OCI-M2 (cell line): ENCODE results near the gene GRIN1.
A peak's percentile ranks its signal among the peaks of the same experiment; 100 is the strongest.

Source experiments
- DNase-seq: peaks from one replicate; lab custom pipeline; 2025; ENCODE audit not compliant: unreplicated experiment; lab: John Stamatoyannopoulos, UW

GRIN1 gene

DNA sequence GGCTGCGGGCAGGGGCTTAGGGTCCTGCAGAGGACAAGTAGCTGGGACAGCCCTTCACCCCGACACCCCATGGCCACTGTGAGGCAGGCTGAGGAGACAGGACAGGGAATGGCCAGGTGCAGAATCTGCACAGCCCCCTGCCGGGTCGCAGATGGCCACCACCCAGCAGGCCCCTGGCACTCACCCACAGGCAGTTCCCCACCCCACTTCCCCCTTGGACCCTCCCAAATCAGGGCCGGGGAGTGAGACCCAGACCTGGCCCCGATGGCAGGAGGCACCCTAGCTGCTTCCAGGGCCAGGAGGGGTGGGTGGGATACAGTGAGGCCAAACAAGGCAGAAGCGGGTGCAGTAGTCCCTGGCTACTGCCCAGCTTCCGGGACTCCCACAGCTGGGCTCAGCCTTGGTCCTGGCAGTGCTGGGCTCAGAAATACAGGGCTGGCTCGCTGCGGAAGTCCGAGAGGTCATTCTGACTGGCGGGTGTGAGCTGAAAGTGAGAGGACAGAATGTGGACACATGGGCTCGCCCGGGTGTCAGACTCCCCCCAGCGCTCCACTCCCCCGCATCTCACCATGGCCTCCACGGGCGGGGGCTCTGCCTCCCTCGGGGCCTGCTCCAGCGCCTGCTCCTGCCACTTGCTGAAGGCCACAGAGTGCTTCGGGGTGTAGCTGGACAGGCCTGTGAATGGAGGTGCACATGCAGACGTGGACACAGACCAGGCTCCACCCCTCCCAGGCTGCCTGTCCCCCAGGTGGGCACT lies 52.9 kb downstream of the GRIN1 start:
- DNase-seq, result no peak

DNA sequence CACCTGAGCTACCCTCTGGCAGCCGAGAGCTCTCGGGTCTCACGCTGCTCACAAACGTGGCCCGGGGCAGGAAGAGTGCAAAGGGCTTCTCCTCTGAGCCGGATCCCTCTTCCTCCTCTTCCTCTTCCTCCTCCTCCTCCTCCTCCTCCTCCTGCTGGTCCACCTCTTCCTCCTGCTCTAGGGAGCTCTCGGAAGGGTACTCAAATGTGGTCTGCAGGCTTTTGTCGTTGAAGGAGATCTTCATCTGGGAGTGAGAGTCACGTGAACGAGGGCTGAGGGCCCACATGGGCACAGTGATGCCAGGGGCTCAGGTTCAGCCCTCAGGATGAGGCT lies 53.5 kb downstream of the GRIN1 start:
- no peak for DNase-seq

DNA sequence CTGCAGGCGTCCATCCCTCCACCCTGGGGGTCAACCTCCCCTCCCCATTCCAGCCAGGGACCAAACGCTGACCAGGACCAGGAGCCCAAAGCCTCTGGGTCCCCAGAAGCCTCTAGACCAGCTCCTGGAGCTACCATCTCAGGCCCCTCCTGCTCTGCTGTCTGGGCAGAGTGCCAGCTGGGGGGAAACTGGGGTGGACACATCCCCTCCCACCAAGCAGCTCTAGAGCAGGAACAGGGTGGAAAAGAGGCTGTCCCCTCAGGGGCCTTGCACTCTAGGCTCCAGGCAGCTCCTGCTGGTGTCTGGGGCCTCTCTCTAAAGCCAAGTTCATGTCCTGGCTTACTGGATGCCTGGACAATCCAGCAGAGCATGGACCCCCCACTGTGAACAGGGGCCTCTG lies 53.9 kb downstream of the GRIN1 start:
- DNase-seq, result no peak

DNA sequence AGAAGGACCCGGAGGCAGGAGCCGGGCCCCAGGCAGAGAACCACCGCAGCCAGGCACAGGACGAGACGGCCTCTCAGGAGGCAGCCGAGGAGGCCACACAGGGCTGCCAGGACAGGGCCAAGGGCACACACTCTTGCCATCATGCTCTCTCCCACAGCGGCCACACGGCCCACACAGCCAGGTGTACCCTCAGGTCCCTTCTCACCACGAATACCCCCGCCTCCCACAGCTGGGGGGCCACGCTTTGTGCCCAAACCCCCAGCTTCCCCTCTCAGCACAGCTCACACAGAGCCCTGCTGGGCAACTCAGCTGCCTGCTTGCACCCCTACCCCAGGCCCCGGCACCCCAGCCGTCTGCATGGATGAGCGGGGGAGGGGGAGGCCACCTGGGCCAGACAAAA lies 54.8 kb downstream of the GRIN1 start:
- no peak for DNase-seq

DNA sequence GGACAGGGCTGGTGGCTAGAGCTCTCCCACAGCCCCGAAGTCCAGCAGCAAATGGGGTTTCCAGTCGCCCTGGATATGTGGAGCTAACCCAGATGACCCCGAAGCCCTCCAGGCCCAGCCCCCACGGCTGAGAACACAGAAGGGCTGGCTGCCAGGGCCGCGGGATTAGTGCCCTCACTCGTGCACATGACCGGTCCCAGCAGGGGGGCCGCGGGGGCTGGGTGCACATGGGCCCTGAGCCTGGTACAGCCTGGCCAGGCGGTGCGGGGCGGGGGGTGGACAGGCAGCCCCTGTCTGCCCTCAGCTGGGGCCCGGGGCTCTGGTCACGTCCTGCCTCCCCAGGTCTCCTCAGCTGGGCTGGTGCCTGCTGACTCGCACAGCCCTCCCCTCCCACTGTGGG lies 55.4 kb downstream of the GRIN1 start:
- no peak for DNase-seq

DNA sequence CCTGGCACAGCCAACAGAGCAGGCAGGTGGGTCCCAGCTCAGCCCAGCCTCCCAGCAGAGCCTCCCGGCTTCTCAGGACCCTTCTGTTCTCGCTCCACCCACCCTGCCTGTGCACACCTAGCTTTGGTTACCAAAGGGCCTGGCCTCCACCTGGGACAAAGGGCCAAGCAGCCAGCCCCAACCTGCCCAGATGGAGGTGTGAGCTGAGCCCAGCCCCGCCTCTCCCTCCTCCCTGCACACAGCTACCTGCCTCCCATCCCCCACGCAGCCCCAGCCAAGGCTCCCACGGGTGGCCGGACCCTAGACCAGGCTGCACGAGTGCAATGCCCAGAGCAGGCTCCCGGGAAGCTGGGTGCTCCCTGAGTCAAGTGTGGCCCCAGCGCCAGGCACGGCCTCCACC lies 56.0 kb downstream of the GRIN1 start:
- DNase-seq, result no peak

DNA sequence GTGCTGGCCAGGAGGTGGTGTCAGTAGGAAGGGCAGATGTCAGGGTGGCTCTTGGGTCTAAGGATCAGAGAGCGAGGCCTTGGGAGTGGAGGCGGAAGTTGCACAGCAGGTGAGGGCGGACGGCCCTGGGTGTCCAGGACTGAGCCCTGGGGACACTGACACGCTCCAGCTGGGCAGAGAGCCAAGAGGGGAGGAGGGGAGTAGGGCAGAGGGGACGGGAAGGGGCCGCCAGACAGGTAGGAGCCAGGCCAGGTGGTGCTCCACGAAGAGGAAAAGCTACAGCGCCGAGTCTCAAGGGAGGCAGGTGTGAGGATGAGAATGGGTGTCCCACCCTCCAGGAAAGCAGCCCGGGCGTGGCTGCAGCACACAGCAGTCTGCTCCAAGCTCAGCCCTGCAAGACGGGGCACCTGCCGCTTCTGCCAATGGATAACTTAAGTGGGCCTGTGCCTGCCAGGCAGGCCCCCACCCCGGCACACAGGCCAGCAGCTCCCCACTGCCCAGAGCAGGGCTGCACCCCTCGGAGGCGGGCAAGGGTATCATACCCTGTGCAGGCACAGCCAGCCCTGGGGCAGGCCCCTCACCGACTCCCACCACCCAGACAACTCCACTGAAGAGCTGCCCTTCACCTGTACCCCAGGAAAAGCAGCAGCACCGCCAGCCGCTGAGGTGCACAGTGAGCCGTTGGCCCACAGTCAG lies 56.7 kb downstream of the GRIN1 start:
- no peak for DNase-seq

DNA sequence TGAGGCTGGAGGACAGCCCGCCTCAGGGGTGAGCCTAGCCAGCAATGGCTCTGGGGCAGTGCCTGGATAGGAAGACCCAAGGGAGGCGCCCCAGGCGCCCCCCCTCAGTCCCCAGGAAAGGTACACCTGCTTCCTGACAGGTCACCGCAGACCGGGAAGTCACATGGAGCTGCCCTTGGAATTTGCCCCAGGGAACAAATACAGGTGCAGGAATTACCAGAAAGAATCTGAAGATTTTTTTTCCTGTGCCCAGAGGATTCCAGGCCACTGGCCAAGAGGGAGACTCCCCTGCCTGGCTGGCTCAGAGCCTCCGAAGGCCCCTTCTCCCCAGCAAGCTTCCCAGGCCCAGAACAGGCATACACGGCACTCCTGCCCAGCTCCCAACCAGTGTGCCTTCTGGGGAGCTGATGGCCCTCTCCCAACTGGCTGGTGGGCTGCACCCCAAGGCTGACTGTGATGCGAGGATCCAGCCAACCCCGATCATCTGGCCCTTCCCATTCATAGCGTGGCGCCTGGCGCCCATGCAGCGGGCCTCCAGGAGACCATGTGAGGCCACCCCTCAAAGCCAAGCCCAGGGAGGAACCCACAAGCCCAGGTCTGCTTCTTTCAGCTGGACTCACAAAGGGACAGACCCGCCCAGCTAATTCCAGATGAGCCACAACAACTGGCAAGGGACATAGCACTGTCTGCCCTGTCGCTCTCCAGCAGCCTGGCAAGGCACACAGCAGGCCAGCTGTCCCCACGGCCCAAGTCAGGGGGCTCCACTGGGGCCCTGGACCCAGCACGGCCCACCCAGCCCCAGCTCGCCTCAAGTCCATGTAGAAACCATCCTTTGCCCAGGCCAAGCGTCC lies 59.3 kb downstream of the GRIN1 start:
- DNase-seq, result no peak

DNA sequence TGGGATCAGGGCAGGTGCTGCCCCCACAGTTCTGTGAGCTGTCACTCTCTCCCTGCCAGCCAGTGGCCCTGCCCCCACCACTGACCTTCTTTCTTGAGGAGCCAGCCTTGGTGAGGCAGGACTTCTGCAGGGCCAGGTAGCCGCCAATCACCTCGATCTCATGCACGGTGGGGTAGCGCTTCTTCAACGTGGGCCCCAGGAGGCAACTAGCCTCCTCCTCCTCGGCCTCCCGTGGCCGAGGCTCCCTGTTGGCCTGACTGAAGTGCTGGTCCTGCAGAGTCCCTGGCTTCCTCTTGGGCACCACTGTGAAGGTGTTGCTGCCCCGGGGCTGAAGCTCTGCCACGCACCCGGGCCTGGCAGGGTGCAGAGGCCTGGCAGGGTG lies 59.9 kb downstream of the GRIN1 start:
- DNase-seq, result no peak

DNA sequence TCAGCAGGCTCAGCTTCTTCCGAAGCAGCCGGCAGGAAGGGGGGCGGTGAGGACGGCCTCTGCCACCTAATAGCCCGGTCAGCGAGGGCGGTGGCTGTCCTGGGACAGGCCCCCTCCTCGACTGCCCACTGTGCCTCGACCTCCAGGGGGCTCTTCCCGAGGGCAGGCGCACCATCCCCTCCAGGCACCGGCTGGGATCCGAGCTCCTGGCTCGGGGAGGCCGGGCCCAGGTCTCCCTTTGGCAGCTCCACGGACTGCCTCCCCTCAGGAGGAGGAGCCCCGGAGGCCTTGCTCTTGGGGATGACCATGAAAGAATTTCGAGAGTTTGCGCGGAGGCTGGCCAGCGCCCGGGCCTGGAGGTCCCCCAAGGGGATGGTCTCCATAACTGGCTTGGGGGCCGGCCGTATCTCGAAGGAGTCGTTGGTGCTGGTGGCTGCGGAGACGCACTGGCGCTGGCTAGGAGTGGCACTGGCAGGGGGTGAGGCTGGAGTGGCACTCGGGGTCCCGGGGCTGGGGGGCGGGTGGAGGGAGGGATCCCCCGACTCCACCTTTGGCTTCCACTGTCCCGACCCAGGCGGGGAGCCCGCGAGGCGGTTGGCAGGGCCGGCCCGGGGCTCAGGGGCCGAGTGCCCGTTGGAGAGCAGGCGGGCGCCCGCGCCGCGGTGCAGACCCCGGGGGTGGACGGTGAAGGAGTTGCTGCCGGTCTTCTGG lies 60.6 kb downstream of the GRIN1 start:
- no peak for DNase-seq

DNA sequence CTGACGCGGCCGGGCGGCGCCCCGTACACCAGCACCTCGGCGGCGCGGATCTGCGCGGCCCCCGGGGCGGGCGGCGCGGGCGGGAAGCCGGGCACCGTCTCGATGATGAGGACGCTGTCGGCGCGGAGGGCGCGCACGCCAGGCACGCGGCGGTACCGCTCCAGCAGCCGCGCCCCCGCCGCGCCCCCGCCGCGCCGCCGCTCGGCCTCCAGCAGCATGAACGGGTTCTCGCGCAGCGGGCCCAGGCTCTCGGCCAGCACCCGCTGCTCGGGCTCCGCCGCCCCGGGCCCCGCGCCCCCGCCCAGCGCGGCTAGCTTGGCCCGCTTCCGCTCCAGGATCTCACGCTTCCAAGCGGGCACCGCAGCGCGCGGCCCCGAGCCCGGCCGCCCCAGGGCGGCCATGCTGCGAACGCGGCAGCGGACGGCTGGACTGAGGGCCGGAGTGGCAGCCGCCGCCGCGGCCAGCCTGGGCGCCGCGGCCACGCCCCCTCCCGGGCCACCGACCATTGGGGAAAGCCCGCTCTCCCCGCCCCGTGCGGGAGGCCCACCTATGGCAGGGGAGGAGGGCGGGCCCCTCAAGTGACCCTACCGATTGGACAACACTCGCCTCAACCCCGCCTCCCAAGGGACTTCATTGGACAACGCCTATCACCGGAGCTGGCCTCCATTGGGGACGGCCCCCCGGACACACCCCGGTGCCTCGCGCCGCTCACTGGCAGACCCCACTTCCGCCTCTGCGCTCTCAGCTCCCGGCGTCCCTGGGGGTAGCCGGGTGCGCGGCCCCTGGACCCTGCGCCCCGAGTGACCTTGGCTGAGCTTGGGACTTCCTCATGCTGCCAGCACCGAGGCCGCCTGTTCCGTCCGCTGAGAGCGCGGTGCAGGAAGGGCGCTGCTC lies 61.6 kb downstream of the GRIN1 start, which contains the start of gene TPRN:
Gene TPRN, minus strand, starts transcription at position 431 of the 894 bp plus-strand sequence. Its CDS starts 30 bp downstream, at position 401.
- DNase-seq, result peak; percentile 93

DNA sequence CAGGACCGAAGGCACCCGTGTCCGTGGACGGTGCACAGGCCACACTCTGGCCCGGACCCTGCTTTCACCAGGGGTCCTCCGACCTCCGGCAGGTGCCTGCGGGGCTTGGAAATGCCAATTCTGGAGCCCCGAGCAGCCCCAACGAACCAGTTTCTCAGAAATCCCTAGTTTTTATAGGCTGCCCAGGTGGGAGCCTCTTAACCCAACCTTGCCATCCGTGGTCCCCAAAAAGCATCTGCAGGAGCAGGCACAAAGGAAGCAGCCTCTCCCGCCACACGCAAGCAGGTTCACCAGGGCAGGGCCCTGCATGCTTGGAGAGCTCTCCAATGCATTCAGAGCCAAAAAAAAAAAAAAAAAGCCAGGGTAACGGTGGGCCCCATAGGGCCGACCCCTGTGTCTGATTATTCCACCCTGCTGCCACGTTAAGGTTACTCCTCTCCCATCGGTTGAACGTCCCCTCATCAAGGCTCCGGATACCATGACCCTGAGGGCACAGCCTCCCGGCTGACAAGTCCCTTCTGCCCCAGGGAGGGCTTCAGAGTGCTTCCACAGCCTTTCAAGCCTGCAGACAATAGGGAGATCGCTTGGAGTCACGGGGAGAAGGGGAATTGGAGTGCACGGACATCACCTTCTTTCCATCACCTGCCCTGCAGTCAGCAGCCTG lies 62.4 kb downstream of the GRIN1 start:
- DNase-seq, result no peak

DNA sequence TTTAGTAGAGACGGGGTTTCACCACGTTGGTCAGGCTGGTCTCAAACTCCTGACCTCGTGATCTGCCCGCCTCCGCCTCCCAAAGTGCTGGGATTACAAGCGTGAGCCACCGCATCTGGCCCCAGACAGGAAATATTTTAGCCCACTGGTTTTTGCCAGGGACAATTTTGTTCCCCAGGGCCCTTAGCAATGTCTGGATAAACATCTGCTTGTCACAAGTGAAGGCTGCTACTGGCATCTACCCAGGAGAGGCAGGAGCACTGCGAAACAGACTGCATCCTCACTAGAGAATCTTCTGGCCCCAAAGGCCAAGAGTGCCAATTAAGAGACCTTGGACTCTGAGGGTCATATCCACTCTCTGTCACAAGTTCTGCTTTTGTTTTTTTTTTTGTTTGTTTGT lies 64.0 kb downstream of the GRIN1 start:
- no peak for DNase-seq

DNA sequence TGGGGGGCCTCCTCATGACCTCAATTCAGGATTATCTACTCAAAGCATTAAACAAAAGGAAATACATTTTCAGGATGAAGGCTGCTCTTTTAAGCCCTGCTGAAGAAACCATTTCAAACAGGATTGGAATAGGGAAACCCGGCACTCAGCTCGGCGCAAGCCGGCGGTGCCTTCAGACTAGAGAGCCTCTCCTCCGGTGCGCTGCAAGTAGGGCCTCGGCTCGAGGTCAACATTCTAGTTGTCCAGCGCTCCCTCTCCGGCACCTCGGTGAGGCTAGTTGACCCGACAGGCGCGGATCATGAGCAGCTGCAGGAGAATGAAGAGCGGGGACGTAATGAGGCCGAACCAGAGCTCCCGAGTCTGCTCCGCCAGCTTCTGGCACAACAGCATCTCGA lies 65.8 kb downstream of the GRIN1 start:
- no peak for DNase-seq

DNA sequence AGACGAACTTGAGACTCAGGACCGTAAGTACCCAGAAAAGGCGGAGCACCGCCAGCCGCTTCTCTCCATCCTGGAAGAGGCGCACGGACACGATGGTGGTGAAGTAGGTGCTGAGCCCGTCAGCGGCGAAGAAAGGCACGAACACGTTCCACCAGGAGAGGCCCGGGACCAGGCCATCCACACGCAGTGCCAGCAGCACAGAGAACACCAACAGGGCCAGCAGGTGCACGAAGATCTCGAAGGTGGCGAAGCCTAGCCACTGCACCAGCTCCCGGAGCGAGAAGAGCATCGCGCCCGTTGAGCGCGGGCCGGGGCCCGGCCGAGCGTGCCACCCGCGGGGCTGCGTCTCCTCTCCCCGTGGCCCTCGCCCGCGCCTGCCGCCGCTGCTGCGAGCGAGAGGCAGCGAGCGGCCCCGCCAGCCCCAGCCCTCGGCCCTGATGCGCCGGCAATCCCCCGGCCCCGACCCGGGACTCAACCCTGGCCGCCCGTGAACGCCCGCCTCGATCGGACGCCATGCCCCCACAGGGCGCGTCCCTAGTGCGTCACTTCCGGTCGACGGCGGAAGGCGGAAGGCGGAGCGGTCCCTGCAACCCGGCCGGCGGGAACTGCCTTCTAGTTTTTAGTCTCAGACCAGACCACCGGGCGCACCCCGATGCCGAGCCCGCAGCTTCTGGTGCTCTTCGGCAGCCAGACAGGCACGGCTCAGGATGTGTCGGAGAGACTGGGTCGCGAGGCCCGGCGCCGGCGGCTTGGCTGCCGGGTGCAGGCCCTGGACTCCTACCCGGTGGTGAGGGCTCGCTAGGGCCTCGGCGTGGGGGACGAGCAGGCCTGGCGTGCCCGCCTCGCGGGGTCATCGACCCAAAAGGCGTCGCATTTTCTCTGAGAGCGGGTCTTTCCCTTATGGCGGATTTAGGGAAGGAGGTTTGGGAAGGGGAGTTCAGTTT lies 66.4 kb downstream of the GRIN1 start, which contains the start of the genes NDOR1 and TMEM203:
Gene NDOR1, plus strand, starts transcription at position 575 of the 944 bp plus-strand sequence. Its CDS starts 78 bp downstream, at position 653.
Gene TMEM203, minus strand, starts transcription at position 523 of the 944 bp plus-strand sequence. Its CDS starts 234 bp downstream, at position 289.
- DNase-seq, result no peak

DNA sequence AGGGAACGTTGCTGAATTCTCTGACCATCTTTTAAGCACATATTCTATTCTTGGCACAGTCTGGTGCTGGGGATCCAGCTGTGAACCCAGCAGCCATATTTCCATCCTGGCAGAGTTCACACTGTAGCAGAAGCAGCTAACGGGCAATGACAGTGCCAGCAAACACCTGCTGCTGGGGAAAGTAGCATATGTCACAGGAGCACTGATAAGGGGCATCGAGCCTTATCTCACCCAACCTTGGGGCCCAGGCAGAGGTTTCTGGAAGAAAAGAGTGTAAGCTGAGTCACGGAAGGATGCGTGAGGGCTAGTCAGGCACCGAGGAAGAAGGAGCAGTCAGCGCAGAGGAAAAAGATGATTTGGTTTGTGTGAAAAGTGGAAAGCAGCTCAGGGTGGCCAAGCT lies 67.6 kb downstream of the GRIN1 start:
- DNase-seq, result no peak

DNA sequence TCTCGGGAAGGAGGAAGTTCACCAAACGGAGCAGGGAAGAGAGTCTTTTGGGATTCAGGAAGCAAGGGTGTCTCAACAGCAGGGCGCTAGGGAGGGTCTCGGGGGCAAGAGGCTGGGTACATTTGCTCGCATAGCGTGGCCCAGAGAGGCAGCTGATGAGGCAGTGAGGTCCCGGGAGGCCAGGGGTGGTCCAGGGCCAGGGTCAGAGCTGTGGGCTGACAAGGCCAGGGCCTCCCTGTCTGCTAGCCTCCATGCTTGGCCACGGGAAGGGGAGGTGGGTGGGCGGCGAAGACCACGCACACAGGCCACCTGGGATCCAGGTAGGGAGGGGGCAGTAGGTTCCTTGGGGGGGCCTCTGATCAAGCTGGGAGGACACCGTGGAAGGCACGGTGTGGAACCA lies 72.6 kb downstream of the GRIN1 start:
- DNase-seq, result no peak

DNA sequence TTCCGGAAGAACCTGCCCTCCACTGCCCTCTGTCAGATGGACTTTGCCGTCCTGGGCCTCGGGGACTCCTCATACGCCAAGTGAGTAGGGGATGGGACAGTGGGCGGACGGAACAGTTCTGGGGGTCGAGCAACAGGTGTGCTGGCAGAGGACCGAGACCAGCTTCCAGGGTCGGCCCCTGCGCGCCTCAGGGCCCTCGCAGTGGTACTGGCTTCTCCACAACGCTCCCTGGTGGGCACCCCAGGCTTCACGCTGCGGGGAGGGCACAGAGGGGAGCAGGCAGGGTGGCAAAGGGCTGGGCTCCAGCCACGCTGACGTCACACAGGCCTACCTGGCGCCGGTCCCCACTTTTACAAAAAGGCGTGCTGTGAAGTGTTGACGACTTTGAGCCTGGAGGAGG lies 73.6 kb downstream of the GRIN1 start:
- no peak for DNase-seq
